Measurements from ENCODE around the gene RGS3.

The RGS3 gene

GRCh38 chr9:113588936-113589335 is 125.4 kb downstream of the RGS3 start:
- Histone ChIP-seq H3K27me3 (replicated peaks; ENCODE audit: control insufficient read depth, insufficient read depth, low read length) (no peaks in the 10 kb centered on the region), H3K36me3 (ENCODE audit: control insufficient read depth, insufficient read depth, low read length) (peaks cover 26% of the 10 kb centered on the region), H3K4me3 (replicated peaks; ENCODE audit: low read depth, low read length) (no peak overlapping the region)
- DNase-seq (ENCODE audit: extremely low read depth, insufficient read length) = no peak
- TF ChIP-seq, protein P1, sequence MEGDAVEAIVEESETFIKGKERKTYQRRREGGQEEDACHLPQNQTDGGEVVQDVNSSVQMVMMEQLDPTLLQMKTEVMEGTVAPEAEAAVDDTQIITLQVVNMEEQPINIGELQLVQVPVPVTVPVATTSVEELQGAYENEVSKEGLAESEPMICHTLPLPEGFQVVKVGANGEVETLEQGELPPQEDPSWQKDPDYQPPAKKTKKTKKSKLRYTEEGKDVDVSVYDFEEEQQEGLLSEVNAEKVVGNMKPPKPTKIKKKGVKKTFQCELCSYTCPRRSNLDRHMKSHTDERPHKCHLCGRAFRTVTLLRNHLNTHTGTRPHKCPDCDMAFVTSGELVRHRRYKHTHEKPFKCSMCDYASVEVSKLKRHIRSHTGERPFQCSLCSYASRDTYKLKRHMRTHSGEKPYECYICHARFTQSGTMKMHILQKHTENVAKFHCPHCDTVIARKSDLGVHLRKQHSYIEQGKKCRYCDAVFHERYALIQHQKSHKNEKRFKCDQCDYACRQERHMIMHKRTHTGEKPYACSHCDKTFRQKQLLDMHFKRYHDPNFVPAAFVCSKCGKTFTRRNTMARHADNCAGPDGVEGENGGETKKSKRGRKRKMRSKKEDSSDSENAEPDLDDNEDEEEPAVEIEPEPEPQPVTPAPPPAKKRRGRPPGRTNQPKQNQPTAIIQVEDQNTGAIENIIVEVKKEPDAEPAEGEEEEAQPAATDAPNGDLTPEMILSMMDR (IDR thresholded peaks at IDR 0.05; ENCODE audit: insufficient read depth, low read length, poor library complexity, severe bottlenecking) = no peak

DNA sequence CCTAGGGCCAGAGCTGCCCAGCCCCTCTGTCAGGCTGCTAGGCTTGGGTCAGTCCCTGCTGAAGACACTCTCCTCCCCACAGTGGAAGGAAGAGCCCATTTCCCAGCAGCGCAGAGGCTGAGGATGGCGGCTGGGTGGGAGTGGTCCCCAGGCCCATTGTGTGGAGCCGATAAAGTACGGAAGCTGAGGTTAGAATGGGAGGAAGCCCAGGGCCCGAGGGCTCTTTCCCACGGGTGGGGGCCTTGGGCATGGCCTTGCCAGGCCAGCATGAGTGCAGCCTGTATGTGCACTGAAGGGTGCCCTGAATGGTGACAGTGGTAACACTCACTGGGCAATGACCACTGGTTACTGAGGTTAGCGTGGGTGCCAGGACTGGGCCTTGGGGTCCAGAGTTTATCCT is 125.9 kb downstream of the RGS3 start:
- Histone ChIP-seq H3K27me3 (replicated peaks; ENCODE audit: control insufficient read depth, insufficient read depth, low read length) (no peaks in the 10 kb centered on the region), H3K36me3 (ENCODE audit: control insufficient read depth, insufficient read depth, low read length) (peaks cover 22% of the 10 kb centered on the region), H3K4me3 (replicated peaks; ENCODE audit: low read depth, low read length) (no peak overlapping the region)
- no peak for DNase-seq (ENCODE audit: extremely low read depth, insufficient read length)
- TF ChIP-seq, protein P1 (IDR thresholded peaks at IDR 0.05; ENCODE audit: insufficient read depth, low read length, poor library complexity, severe bottlenecking) = no peak

DNA sequence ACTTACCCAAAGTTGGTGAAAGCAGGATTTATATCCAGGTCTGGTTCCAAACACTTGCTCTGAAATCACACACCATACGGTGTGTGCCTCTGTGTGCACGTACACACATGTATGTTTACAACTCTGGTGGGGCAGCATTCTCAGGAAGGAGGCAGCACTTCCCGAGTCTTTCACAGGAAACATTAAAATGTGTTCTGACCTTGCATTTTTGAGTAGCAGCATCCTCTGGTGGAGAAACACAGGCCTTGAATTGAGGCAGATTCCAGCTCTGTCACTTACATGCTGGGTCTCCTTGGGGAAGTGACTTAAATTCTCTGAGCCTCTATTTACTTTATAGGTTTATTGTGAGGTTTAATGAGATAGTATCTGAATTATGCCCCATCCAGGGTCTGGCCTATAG is 126.4 kb downstream of the RGS3 start:
- no peak overlapping the region for H3K4me3 ChIP-seq (replicated peaks; ENCODE audit: low read depth, low read length)
- no peaks in the 10 kb centered on the region for H3K27me3 ChIP-seq (replicated peaks; ENCODE audit: control insufficient read depth, insufficient read depth, low read length)
- TF ChIP-seq, protein P1 (IDR thresholded peaks at IDR 0.05; ENCODE audit: insufficient read depth, low read length, poor library complexity, severe bottlenecking) = peak; percentile 37
- peaks cover 25% of the 10 kb centered on the region for H3K36me3 ChIP-seq (ENCODE audit: control insufficient read depth, insufficient read depth, low read length)
- no peak for DNase-seq (ENCODE audit: extremely low read depth, insufficient read length)

- Histone ChIP-seq H3K27me3 (replicated peaks; ENCODE audit: control insufficient read depth, insufficient read depth, low read length) (no peaks in the 10 kb centered on the region), H3K4me3 (replicated peaks; ENCODE audit: low read depth, low read length) (no peak overlapping the region), H3K36me3 (ENCODE audit: control insufficient read depth, insufficient read depth, low read length) (peaks cover 28% of the 10 kb centered on the region)
- TF ChIP-seq, protein P1 (IDR thresholded peaks at IDR 0.05; ENCODE audit: insufficient read depth, low read length, poor library complexity, severe bottlenecking) = no peak
- DNase-seq (ENCODE audit: extremely low read depth, insufficient read length) = no peak
These were observed 126.9 kb downstream of the RGS3 start for GRCh38 chr9:113590389-113590788.

DNA sequence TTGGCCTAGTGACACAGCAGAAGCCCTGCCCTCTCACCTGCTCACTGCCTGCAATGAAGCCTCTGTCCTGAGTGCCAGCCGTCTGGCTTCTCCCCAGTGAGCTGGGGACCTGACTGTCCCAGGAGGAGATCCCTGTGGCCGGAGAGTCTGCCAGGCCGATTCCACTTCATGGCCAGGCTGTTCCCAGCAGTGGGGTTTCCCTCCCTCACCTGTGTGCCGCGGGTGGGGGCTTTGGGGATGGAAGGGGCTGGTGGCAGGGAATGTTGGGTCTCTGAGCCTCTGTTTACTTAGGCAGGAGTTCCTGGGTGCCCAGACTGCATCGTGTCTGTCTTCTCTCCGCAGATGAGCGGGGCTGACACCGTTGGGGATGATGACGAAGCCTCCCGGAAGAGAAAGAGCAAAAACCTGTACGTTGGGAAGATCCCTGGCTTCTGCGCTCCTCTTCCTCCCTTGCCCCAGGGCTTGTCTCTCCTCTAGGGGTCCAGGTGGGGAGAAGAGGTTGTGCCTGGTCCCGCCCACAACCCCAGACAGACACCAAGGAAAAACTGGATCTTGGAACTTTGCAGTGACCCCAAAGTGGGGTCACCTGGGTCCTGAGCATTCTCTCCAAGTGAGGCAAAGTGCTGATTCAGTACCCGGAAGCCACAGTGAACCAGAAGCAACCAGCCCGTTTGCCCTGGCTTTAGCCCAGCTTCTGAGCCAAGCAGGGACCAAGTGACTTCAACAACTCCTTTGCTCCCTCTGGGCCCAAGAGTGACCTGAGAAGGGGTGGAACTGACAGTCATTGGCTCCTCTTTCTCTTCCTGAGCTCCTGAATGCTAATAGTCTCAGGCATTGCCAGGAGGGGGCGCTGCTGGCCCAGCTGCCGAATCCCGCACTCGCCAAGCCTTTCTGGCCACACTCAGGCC is 127.7 kb downstream of the RGS3 start:
- TF ChIP-seq, protein P1 (IDR thresholded peaks at IDR 0.05; ENCODE audit: insufficient read depth, low read length, poor library complexity, severe bottlenecking) = peak; percentile 90
- DNase-seq (ENCODE audit: extremely low read depth, insufficient read length) = peak; percentile 72

More for the DNA sequence above, 127.7 kb downstream of the RGS3 start:
- peaks cover 28% of the 10 kb centered on the region for H3K36me3 ChIP-seq (ENCODE audit: control insufficient read depth, insufficient read depth, low read length)
- H3K27me3 ChIP-seq (replicated peaks; ENCODE audit: control insufficient read depth, insufficient read depth, low read length) = no peaks in the 10 kb centered on the region
- no peak overlapping the region for H3K4me3 ChIP-seq (replicated peaks; ENCODE audit: low read depth, low read length)

All from GM06990 (cell line).